SIG-M5 treated with dmso at 0.1 percent for 504 hours (cell line): Measurements from ENCODE around the gene PEBP1.

Source experiments
- DNase-seq: peaks from one replicate; lab custom pipeline; 2025; ENCODE audit not compliant: unreplicated experiment; lab: John Stamatoyannopoulos, UW

The PEBP1 gene

DNA sequence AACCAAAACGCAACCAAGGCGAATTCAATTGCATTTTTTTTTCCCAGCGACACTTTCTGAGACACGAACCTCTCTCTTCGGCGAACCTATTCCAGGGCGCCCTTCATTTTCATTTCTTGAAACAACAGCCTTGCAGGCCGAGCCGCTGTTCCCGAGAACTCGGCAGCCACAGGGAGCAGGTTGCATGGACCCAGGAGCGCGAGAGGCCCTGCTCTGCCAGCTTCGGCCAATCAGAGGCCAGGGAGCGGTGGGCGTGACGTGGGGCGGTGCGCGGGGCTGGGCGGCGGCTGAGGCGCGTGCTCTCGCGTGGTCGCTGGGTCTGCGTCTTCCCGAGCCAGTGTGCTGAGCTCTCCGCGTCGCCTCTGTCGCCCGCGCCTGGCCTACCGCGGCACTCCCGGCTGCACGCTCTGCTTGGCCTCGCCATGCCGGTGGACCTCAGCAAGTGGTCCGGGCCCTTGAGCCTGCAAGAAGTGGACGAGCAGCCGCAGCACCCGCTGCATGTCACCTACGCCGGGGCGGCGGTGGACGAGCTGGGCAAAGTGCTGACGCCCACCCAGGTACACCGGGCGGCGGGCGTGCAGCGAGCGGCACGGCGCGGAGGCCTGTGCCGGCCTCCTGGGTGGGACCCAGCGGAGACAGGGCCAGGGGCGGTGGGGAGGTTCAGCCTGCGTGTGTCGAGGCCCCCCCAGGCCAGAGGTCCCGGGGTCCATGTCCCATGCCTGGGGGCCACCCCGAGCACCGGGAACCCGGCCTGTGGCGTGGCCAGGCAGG lies at the start of gene PEBP1:
PEBP1 (plus strand) TSS at position 337 of the 771 bp plus-strand sequence; CDS start at position 423, 86 bp downstream.
- peak; percentile 95 for DNase-seq

- DNase-seq, result no peak
These were observed 46.1 kb upstream of the PEBP1 start for GRCh38 chr12:118089782-118090181.

- DNase-seq, result no peak
These were observed 41.9 kb upstream of the PEBP1 start for GRCh38 chr12:118094039-118094438.

DNA sequence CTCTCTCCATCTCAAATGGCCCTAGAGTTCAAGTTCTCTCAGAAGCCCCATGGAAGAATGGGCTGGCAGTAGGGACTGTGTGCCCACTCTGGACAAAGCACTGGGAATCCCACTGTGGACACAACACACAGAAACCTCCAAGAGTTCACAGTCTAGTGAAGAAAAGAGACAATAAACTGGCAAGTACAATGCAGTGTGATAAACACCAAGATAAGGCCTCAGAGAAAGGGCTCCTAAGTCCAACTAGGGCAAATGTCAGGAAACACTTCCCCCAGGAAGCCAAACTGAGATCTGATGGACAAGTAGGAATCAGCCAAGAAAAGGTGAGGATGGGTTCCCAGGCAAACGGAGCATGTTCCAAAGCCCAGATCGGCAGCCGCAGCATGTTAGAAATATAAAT lies 37.5 kb upstream of the PEBP1 start:
- no peak for DNase-seq

- no peak for DNase-seq
These were observed 36.8 kb upstream of the PEBP1 start for GRCh38 chr12:118098911-118099671.

GRCh38 chr12:118101051-118101450 lies 34.9 kb upstream of the PEBP1 start:
- DNase-seq, result no peak

DNA sequence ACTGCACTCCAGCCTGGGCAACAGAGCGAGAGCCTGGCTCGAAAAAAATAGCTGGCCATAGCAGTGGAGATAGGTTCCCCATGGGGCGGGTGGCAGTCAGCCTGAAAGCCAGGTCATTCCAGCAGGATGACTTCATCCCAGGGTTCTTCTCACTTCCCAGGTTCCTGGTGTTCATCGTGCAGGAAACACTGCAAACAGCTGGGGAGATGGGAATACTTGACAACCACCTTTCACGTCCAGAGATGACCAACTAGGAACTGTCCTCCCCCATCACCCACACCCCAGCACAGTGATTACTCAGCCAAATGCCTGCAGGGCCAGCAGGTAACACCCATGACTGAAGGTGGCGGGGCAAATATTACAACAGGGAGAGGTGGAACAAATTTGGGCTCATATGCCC lies 33.9 kb upstream of the PEBP1 start:
- no peak for DNase-seq

DNA sequence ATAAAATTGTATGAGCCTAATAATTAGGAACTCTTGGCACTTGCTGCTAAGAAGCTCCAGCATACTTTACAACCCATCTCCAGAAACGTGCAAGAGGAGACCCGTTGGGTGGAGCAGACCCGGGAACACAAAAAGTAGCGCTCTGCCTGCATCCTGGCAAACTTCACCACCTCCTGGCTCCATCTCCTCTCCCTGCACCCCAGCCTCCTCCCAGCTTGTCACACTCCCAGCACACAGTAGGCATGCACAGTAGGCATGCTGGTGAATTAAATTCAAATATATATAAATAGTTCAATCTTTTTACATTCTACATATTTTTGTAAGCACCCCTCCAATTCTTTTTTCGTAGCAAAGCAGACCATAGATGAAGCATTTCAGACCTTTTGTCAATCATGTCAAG lies 33.3 kb upstream of the PEBP1 start:
- no peak for DNase-seq

DNA sequence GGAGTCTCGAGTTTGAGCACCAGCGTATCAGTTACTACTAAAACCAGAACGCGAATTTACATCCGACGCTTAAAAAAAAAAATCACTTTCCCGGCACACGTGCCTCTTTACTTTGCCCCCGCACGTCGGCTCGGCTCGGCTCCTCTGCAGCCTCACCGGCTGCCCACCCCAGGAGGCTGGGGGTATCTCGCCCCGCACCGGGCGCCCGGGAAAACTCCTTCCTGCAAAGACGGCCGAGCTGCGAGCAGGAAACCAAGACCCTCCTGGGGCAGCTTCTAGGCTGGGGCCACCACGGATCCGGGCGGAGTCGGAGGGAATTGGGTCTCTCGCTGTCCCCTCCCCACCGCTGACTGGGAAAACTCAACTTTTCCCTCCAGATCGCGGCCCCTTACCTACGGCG lies 32.7 kb upstream of the PEBP1 start:
- peak; percentile 20 for DNase-seq

DNA sequence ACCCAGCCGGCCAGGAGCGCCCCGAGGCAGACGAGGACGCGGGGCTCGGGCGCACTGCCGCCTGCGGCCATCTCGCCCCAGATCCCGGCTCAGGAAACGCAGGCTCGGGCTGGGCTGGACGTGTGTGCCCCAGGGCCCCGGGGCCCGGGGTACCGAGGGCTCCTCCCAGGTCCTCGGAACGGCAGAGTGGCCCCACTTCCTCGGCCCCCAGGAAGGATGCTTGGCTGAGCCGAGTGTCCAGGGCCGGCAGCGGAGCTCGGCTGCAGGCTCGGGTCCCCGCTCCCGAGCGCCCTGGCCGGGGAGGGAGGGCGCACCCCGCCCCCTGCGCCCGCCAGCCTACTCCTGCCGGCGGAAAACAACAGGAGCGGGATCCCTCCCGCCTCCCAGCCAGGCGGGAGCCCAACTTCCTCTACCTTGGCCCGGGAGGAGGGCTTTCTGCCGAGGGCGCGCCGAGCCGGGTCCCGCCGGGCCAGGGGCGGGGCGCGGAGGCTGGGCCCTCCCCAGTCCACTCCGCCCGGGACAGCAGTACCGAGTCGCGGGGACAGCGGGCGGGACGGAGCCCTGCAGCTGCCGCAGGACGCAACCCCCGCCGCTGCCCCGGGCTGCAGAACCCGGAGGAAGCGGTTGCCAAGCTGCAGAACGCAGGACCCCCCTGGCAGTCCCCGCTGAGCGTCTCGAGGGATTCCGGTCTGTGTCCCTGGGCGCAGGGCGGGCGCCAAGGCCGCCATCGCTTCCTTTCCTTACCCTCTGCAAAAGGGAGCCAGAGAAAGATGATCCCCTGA lies 32.1 kb upstream of the PEBP1 start, which contains the start of gene VSIG10:
VSIG10 (minus strand) TSS at position 411 of the 782 bp plus-strand sequence; CDS start at position 71, 340 bp downstream.
- peak; percentile 71 for DNase-seq

GRCh38 chr12:118107011-118107410 lies 28.9 kb upstream of the PEBP1 start:
- DNase-seq, result peak; percentile 7

- no peak for DNase-seq
These were observed 28.2 kb upstream of the PEBP1 start for GRCh38 chr12:118107694-118108093.

DNA sequence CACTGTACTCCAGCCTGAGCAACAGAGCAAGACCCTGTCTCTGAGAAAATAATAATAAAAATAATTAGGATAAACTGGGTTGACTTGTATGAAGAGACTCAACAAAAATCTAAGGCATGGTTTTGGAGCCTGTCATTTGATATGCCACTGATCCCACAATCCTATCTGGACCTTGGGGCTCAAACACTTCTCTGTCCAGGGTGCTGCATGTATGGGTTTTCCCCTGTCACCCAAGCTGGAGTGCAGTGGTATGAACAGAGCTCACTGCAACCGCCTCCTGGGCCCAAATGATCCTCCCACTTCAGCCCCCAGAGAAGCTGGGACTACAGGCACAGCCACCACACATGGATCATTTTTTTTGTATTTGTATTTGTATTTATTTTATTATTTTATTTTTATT lies 26.8 kb upstream of the PEBP1 start:
- no peak for DNase-seq

DNA sequence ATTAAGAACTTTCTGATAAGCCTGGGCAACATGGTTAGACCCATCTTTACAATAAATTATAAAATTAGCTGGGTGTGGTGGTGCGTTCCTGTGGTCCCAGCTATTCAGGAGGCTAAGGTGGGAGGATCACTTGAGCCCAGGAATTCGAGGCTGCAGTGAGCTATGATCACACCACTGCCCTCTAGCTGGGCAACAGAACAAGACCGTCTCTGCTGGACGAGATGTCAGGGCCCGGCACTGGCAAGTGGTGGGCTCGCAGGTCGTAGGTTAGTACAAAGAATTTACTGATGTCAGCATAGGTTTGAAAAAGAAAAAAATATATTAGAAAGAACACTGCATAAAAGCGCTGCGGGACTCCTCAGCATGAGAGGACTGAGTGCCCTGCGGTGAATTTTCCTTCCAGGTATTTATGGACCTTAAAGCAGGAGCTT lies 16.5 kb upstream of the PEBP1 start:
- no peak for DNase-seq

DNA sequence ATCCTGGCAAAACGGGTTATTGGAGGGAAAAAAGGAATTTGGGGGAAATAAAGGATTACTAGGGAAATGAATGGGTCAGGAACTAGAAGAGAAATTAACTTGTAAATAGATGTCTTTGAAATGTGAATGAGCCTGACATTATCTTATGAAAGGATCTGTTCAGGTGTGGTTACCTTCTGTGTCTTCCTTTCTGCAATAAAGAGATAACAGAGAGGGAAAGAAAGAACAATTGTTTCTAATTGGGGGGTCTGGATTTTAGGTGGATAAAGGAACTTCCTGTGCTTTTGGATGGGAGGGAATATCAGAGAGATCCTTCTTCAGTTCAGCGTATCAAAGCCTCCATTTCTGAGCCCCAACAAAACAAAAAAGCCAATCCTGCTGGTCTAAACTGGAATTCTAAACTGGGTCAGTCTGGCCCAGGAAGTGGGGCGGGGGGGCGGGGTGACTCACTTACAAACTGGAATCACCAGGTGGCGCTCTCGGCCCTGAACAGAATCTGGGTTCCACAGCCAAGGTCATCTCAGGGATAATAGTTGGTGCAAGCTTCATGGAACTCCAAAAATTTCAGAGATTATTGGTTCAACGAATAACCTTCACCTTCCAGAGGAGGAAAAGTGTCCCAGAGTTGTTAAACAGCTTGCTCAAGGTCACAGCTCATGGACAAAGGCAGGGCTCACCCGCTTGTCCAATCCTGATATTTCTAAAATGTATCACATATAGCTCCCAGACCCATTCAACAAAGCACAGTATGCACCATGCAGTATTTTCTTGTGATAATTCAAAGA lies 15.2 kb upstream of the PEBP1 start:
- peak; percentile 64 for DNase-seq

DNA sequence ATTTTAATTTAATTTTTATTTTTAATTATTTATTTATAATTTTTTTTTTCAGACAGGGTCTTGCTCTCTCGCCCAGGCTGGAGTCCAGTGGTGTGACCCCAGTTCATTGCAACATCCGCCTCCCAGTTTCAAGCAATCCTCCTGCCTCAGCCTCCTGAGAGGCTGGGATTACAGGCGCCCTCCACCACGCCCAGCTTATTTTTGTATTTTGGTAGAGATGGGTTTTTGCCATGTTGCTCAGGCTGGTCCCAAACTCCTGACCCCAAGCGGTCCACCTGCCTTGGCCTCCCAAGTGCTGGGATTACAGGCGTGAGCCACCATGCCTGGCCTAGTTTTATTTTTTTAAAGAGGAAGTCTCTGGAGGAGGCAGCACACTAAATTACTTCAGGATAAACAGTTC lies 13.7 kb upstream of the PEBP1 start:
- DNase-seq, result no peak

- DNase-seq, result no peak
These were observed 11.5 kb upstream of the PEBP1 start for GRCh38 chr12:118124333-118124874.

- DNase-seq, result no peak
These were observed 10.2 kb upstream of the PEBP1 start for GRCh38 chr12:118125743-118126118.

DNA sequence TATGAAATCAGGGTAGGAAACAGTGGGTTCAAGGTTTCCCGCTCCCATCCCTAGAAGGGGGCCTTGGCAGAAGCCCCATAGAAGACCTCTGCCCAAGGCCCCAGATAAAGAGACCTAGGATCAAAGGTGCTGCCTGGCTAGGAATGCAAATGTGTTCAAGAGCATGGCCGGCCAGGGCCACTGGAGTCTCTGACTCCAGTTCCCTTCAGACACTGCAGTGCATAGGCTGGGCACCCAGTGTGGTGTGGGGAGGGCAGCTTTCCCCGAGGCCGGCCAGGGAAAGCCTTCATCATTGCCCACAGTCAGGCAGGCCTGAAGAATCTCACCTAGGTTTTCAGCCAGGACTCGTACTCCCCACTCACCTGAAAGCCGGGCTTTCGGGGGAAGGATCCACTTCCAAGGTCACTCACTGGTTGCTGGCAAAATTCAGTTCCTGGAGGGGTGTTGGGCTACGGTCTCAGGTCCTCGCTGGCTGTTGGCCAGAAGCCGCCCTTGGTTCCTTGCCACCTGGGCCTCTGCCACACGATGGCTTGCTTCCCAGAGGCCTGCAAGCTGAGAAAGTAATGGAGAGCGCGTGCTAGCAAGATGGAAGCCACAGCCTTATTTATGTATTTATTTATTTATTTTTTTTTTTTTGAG lies 9.7 kb upstream of the PEBP1 start:
- DNase-seq, result no peak

GRCh38 chr12:118127867-118128266 lies 8.1 kb upstream of the PEBP1 start:
- DNase-seq, result no peak
